SU-DHL-6 (cell line): ENCODE measurements around the gene WNT11.

Experiments
- H2AFZ ChIP-seq: fragments of 200-600 bp; sonication (generic); 2 replicates; pipeline ENCODE4 v1.6.1; 2014; ENCODE audit warnings: low read depth, mild to moderate bottlenecking, moderate library complexity, mixed read lengths, antibody characterized with exemption, low read length; ENCODE audit not compliant: severe bottlenecking
- H3F3A ChIP-seq: fragments of 200-600 bp; shearing (Covaris generic); 2 replicates; pipeline ENCODE4 v1.6.0; 2016; ENCODE audit warnings: antibody characterized with exemption, mild to moderate bottlenecking; ENCODE audit not compliant: insufficient read depth
- H3K27ac ChIP-seq: fragments of 200-600 bp; sonication (generic); 2 replicates; pipeline ENCODE4 v1.5.1; 2016; ENCODE audit warnings: low read depth, mild to moderate bottlenecking, low read length, moderate library complexity, mixed read lengths
- H3K27me3 ChIP-seq: fragments of 200-600 bp; sonication (generic), shearing (Covaris generic); 2 replicates; pipeline ENCODE4 v1.6.0; 2014; ENCODE audit warnings: mild to moderate bottlenecking, low read length
- H3K36me3 ChIP-seq: fragments of 200-600 bp; sonication (generic); 2 replicates; pipeline ENCODE4 v1.6.1; 2014; ENCODE audit warnings: mild to moderate bottlenecking, low read length, mixed read lengths
- H3K4me2 ChIP-seq: fragments of 300-600, 200-600 bp; shearing (Covaris generic), sonication (generic); 2 replicates; pipeline ENCODE4 v1.6.0; 2014; ENCODE audit warnings: low read length, low read depth, mild to moderate bottlenecking; ENCODE audit not compliant: poor library complexity, severe bottlenecking
- H3K4me3 ChIP-seq: fragments of 200-600 bp; sonication (generic); 2 replicates; pipeline ENCODE4 v1.5.1; 2014; ENCODE audit warnings: antibody characterized with exemption, low read length, mild to moderate bottlenecking, mixed read lengths; ENCODE audit not compliant: insufficient read depth, poor library complexity, severe bottlenecking
- H3K79me2 ChIP-seq: fragments of 200-600 bp; sonication (generic); 2 replicates; pipeline ENCODE4 v1.6.1; 2014; ENCODE audit warnings: mild to moderate bottlenecking, low read length, moderate library complexity; ENCODE audit not compliant: insufficient read depth
- H3K9ac ChIP-seq: fragments of 200-600 bp; sonication (generic); 2 replicates; pipeline ENCODE4 v1.7.0; 2014; ENCODE audit warnings: mild to moderate bottlenecking, low read length
- H3K9me2 ChIP-seq: fragments of 200-600 bp; sonication (generic); replicated peaks from 2 replicates; pipeline ENCODE4 v1.6.1; 2014; ENCODE audit warnings: low read length; ENCODE audit not compliant: insufficient read depth
- H3K9me3 ChIP-seq: fragments of 200-600 bp; sonication (generic); 2 replicates; pipeline ENCODE4 v1.6.1; 2014; ENCODE audit warnings: low read length, mixed read lengths; ENCODE audit not compliant: insufficient read depth
- H4K20me1 ChIP-seq: fragments of 200-600 bp; sonication (generic); 2 replicates; pipeline ENCODE4 v1.6.1; 2014; ENCODE audit warnings: low read depth, mild to moderate bottlenecking, antibody characterized with exemption, low read length, moderate library complexity, mixed read lengths
- EZH2phosphoT487 ChIP-seq: fragments of 200-600 bp; sonication (generic), shearing (Covaris generic); conservative IDR thresholded peaks from 2 replicates; pipeline ENCODE4 v1.6.1; 2018; ENCODE audit warnings: mild to moderate bottlenecking, antibody characterized with exemption, low read length, moderate library complexity, mixed read lengths
- TF ChIP-seq, protein P1 (sequence below): fragments of 200-600 bp; sonication (generic); IDR thresholded peaks from one replicate; pipeline ENCODE4 v1.5.1; 2017; ENCODE audit warnings: antibody characterized with exemption, mild to moderate bottlenecking, low read length, moderate library complexity; ENCODE audit not compliant: insufficient read depth, poor library complexity, severe bottlenecking

The WNT11 gene

DNA sequence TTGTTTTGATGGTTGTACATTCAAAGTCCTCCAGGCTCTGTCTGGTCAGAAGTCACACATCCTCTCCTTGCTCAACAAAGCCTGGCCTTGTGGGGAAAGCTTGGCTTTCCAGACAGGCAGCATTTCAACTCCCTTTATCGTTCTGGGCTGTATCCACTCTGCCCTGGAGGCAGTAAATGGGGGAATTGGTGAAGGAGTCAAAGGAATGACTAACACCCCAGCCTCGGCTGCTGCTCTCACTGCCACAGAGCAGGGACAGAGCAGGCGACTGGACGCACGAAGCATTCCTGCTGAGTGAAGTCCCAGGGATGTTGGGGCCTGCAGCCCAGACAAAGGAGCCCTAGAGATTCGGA is 52.8 kb downstream of the WNT11 start:
- H3K36me3 ChIP-seq, result no peaks in the 10 kb centered on the region
- H2AFZ ChIP-seq, result peak overlapping the region; percentile 72
- no peaks in the 10 kb centered on the region for H3F3A ChIP-seq
- no peak overlapping the region for H3K27ac ChIP-seq
- H3K9ac ChIP-seq, result no peak overlapping the region
- no peaks in the 10 kb centered on the region for H3K9me3 ChIP-seq
- H3K9me2 ChIP-seq, result no peaks in the 10 kb centered on the region
- no peak overlapping the region for H3K4me2 ChIP-seq
- H3K79me2 ChIP-seq, result no peaks in the 10 kb centered on the region
- H3K4me3 ChIP-seq, result no peak overlapping the region
- TF ChIP-seq, protein P1, sequence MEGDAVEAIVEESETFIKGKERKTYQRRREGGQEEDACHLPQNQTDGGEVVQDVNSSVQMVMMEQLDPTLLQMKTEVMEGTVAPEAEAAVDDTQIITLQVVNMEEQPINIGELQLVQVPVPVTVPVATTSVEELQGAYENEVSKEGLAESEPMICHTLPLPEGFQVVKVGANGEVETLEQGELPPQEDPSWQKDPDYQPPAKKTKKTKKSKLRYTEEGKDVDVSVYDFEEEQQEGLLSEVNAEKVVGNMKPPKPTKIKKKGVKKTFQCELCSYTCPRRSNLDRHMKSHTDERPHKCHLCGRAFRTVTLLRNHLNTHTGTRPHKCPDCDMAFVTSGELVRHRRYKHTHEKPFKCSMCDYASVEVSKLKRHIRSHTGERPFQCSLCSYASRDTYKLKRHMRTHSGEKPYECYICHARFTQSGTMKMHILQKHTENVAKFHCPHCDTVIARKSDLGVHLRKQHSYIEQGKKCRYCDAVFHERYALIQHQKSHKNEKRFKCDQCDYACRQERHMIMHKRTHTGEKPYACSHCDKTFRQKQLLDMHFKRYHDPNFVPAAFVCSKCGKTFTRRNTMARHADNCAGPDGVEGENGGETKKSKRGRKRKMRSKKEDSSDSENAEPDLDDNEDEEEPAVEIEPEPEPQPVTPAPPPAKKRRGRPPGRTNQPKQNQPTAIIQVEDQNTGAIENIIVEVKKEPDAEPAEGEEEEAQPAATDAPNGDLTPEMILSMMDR, result no peak
- no peak for TF ChIP-seq EZH2phosphoT487
- H4K20me1 ChIP-seq, result no peaks in the 10 kb centered on the region
- H3K27me3 ChIP-seq, result no peaks in the 10 kb centered on the region

DNA sequence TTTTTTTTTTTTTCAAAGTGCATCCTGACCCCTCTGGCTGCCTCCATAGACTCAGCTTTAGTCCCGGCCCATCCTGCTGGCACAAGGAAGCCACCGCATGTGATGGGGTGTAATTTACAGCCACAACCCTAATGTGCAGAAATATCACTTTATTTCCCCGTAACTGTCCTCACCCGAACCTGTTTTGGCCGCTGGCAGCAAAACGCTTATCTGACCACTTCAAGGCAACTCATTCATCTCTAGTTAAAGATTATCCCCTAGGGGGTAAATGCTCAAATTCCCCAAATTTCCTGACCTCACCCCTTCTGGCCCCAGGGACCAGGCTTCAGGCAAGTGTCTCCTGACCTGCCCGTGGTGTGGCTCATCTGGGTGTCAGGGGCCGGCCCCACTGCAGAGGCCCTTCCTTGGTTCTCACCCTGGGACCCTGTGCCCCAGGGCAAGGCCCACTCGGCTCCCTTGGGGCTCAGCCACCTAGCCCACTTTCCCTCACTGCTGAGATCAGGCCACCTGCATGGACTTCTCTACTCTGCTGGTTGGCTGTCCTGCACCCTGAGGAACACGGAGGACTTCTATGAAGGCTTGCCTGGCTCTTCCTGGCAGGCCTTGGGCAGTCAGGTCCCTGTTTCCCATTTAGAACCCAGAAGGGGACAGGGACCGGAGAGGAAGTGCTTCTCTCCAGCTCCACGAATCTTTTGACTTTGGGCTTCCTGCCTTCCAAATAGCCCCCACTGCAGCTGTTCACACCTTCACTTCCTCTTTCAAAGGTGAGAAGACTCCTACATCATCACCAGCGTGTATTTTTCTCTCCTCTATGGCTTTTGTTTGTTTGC is 53.3 kb downstream of the WNT11 start:
- H3K36me3 ChIP-seq, result no peaks in the 10 kb centered on the region
- H3K9me2 ChIP-seq, result no peaks in the 10 kb centered on the region
- TF ChIP-seq EZH2phosphoT487, result no peak
- TF ChIP-seq, protein P1, result no peak
- no peaks in the 10 kb centered on the region for H3K27me3 ChIP-seq
- no peaks in the 10 kb centered on the region for H3K79me2 ChIP-seq
- no peaks in the 10 kb centered on the region for H3F3A ChIP-seq
- H3K27ac ChIP-seq, result no peak overlapping the region
- H2AFZ ChIP-seq, result peak overlapping the region; percentile 81
- peak overlapping the region; percentile 37 for H3K9ac ChIP-seq
- peak overlapping the region; percentile 49 for H3K4me2 ChIP-seq
- H3K9me3 ChIP-seq, result no peaks in the 10 kb centered on the region
- H3K4me3 ChIP-seq, result no peak overlapping the region
- H4K20me1 ChIP-seq, result no peaks in the 10 kb centered on the region

DNA sequence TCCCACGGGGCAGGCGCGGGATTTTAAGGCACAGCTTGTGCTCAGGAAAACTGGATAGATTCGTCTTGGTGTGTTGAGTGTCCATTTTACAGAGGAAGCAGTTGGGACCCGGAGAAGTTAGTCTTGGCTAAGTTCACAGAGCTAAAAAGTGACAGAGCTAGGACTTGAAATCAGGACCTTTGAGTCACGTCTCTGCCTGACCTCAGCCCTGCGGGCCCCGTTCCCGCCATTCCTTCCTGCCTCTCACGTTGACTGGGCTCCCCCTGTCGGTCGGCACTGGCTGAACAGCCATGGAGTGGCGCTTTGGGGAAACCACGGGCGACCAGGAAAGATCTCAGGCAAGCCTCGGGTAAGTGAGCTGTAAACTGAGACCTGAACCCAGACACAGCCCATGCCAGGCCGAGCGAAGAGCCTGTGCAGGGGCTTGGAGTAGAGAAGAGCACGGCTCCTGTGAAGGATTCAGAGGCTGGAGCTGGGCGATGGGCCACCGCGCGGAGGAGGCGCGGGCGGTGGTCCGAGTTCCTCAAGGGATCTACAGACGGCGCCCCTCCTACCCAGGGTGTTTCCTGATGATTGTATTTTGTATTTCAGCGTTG is 54.1 kb downstream of the WNT11 start:
- Histone ChIP-seq H3K27me3 (no peaks in the 10 kb centered on the region), H3K9ac (peak overlapping the region; percentile 37), H3K4me2 (peak overlapping the region; percentile 49), H3K27ac (no peak overlapping the region), H3F3A (no peaks in the 10 kb centered on the region), H3K9me2 (no peaks in the 10 kb centered on the region), H2AFZ (peak overlapping the region; percentile 81), H3K4me3 (no peak overlapping the region), H3K79me2 (no peaks in the 10 kb centered on the region), H4K20me1 (no peaks in the 10 kb centered on the region), H3K9me3 (no peaks in the 10 kb centered on the region), H3K36me3 (no peaks in the 10 kb centered on the region)
- no peak for TF ChIP-seq EZH2phosphoT487
- TF ChIP-seq, protein P1, result peak; percentile 94
